Aorta (tissue), 5 donors: ENCODE data around the gene ATG2B. TPM values are rescaled to one million over a fixed set of nuclear protein-coding genes. Genes with fewer than 3 reads are reported as not detected.
A peak's percentile ranks its signal among the peaks of the same experiment; 100 is the strongest.

ENCODE experiments used
- ATAC-seq: fragments of 200-7000 bp; cut with Tn5 transposase; one replicate; pipeline ENCODE4 v1.9.1; 2022; ENCODE audit warnings: moderate library complexity; ENCODE audit not compliant: low FRiP score
- DNase-seq, 2 donors: peaks; one replicate each; pipeline ENCODE4 v3.0.0-alpha.2; 2020
- H3K27ac ChIP-seq, 2 donors: one replicate each; pipeline ENCODE4 v1.5.1; 2013; ENCODE audit warnings: low read length in 2 of 2, mild to moderate bottlenecking in 2 of 2, moderate library complexity in 2 of 2, control low read depth in 1 of 2, inconsistent platforms in 1 of 2, low read depth in 1 of 2
- H3K27me3 ChIP-seq, 2 donors: one replicate each; pipeline ENCODE4 v1.6.1; 2013; ENCODE audit warnings: control low read depth in 1 of 2, low read length in 1 of 2, mild to moderate bottlenecking in 1 of 2, moderate library complexity in 1 of 2; ENCODE audit not compliant: insufficient read depth in 2 of 2, control insufficient read depth in 1 of 2
- H3K36me3 ChIP-seq, 2 donors: one replicate each; pipeline ENCODE4 v1.6.1; 2013; ENCODE audit warnings: control low read depth in 1 of 2, low read length in 1 of 2, mild to moderate bottlenecking in 1 of 2; ENCODE audit not compliant: insufficient read depth in 2 of 2, control insufficient read depth in 1 of 2
- H3K4me1 ChIP-seq, 2 donors: one replicate each; pipeline ENCODE4 v1.6.1; 2013; ENCODE audit warnings: low read length in 2 of 2, control low read depth in 1 of 2, mild to moderate bottlenecking in 1 of 2, moderate library complexity in 1 of 2; ENCODE audit not compliant: insufficient read depth in 2 of 2, control insufficient read depth in 1 of 2
- H3K4me3 ChIP-seq, 2 donors: one replicate each; pipeline ENCODE4 v1.5.1; 2013; ENCODE audit warnings: low read length in 2 of 2, control low read depth in 1 of 2, mild to moderate bottlenecking in 1 of 2
- H3K9me3 ChIP-seq: one replicate; pipeline ENCODE4 v1.6.1; 2013; ENCODE audit warnings: mild to moderate bottlenecking, low read length; ENCODE audit not compliant: control insufficient read depth
- WGBS, 2 donors: extraction: QIAGEN DNeasy Blood & Tissue Kit; methylation state at CpG; one replicate each; pipeline ENCODE4 v1.1.7; 2013; 5-methylcytosine and 5-hydroxymethylcytosine counted together
- intact Hi-C, 2 donors: fragments of 100-400 bp; cut with DNase I; formaldehyde crosslinking; loops; one replicate each; pipeline versions ENCODE4 v1.14.2 to v1.15.0; 2022
- polyA plus RNA-seq, 2 donors: library from polyadenylated mRNA; stranded (reverse); fragments of 200-250 nt; gene quantifications; one replicate each; pipeline ENCODE4 v1.2.3, GENCODE V29; 2013
- total RNA-seq, 2 donors: library from RNA; stranded (reverse); fragmentation: NEBNext Ultra II Directional; extraction: Animal tissue kit (Norgen Biotek cat#: 25700); gene quantifications; one replicate each; pipeline ENCODE4 v1.2.1, GENCODE V29; 2021
- donor health status: healthy with polysubstance abuse.
- donor health status: Bipolar disorder and iron deficiency.
- donor health status: DM: no; HTN: no; CAD: no.
- donor health status: DM: no; HTN: no; CAD: no.
- donor health status: DM: yes; HTN: yes; CAD: no.

ATG2B gene
- total and polyA plus RNA-seq, 4 donors: 1.5 to 36.7 (median 14.4) TPM

DNA sequence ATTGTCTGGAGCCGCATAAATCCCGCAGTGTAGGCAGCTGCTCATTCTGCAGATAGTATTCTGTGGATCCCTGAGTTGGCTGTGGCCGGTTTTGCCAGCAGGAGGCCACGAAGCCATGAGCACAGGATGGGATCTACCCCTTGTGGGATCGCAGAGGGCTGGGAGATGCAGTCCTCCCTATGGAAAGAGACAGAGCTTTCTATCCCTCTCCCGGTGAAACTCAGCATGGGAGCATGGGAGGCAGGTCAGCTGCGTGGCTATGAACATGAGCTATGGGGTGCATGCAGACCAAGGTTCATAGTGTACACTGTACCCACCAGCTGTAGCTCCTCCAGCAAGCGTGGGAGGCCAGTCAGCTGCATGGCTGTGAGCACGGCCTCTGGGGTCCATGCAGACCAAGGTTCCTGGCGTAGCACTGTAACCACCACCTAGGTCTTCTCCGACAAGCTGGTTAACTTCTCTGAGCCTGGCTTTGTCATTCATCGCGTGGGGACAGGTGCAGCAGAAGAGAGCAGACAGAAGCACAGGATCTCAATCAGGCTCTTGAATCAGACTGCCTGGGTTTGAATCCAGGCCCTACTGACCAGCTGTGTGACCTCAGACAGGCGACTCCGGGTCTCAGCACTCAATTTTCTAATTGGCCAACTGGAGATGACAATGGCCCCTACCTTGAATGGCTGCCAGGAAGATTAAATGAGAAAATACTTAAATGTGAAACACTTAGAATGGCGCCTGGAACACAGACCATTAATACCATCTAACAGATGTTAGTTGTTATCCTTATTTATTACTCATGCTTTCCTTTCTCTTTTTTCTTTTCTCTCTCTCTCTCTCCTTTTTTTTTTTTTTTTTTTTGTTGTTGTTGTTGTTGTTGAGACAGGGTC is 101.1 kb downstream of the ATG2B start:
- Histone ChIP-seq H3K4me3 (no peak overlapping the region), H3K27ac (no peak overlapping the region), H3K9me3 (no peaks in the 10 kb centered on the region), H3K27me3 (no peaks in the 10 kb centered on the region), H3K4me1 (no peaks in the 10 kb centered on the region), H3K36me3 (no peaks in the 10 kb centered on the region)
- intact Hi-C loops: no loop called here
- peak; percentile 33 for ATAC-seq
- DNase-seq: no peak
- 79 to 83% methylated on average over 16 of the region's 16 CpGs for WGBS, 2 donors

DNA sequence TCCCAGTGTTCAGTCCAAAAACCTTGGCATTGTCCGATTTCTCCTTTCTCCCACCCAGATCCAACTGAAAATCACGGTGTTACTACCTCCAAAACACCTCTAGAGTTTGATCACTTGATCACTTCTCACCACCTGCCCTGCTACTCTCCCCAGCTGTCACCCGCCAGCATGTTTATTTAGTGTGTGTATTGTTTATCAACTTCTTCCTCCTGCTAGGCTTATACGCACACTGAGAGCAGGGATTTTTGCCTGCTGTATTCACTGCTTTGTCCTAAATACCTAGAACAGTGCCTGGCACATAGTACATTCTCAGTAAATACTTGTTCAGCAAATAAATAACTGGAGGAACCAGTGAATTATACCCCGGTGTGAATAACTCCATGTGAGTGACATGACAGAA is 102.1 kb downstream of the ATG2B start:
- no peaks in the 10 kb centered on the region for H3K4me1 ChIP-seq
- H3K9me3 ChIP-seq: no peaks in the 10 kb centered on the region
- WGBS, 2 donors: 78 to 80% methylated on average over 5 of the region's 5 CpGs
- no peak overlapping the region for H3K4me3 ChIP-seq
- no peaks in the 10 kb centered on the region for H3K36me3 ChIP-seq
- no peak overlapping the region for H3K27ac ChIP-seq
- no peak for DNase-seq
- intact Hi-C loops: no loop called here
- no peak for ATAC-seq
- H3K27me3 ChIP-seq: no peaks in the 10 kb centered on the region

DNA sequence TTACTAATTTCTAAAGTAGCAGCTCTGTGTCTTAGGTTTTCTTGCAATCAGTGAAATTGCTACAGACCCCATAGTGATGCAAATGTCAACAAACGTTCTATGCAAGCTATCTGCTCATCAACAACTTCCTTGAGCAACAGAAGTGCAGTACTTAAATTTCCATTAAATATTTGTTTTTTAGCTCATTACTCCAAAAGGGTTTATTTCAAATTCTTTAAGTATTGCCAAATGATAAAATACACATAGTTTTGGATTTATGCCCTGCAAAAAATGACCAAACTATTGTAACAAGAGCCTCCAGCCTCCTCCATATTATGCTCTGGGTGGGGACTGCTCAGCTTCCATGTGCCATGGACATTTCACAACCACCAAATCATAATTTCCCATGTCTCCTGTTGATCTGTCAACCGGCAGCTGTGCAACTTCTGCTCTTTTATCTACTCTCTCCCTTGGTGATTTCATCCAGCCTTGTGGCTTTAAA is 102.8 kb downstream of the ATG2B start:
- Histone ChIP-seq H3K27ac (no peak overlapping the region), H3K4me1 (no peaks in the 10 kb centered on the region), H3K27me3 (no peaks in the 10 kb centered on the region), H3K9me3 (no peaks in the 10 kb centered on the region), H3K4me3 (no peak overlapping the region), H3K36me3 (no peaks in the 10 kb centered on the region)
- 57 to 67% methylated on average over 2 of the region's 2 CpGs for WGBS, 2 donors
- ATAC-seq: no peak
- intact Hi-C loops: no loop called here
- DNase-seq: no peak

GRCh38 chr14:96257900-96258299 is 105.2 kb downstream of the ATG2B start:
- H3K4me3 ChIP-seq: no peak overlapping the region
- no peaks in the 10 kb centered on the region for H3K9me3 ChIP-seq
- no peak overlapping the region for H3K27ac ChIP-seq
- intact Hi-C loops: no loop called here
- H3K27me3 ChIP-seq: no peaks in the 10 kb centered on the region
- no peak for ATAC-seq
- no peaks in the 10 kb centered on the region for H3K36me3 ChIP-seq
- no peaks in the 10 kb centered on the region for H3K4me1 ChIP-seq
- DNase-seq: no peak

GRCh38 chr14:96257056-96257455 is 106.1 kb downstream of the ATG2B start:
- intact Hi-C loops: no loop called here
- Histone ChIP-seq H3K36me3 (no peaks in the 10 kb centered on the region), H3K4me1 (no peaks in the 10 kb centered on the region), H3K9me3 (no peaks in the 10 kb centered on the region), H3K27me3 (no peaks in the 10 kb centered on the region), H3K4me3 (no peak overlapping the region), H3K27ac (no peak overlapping the region)
- DNase-seq (no peak), ATAC-seq (no peak)
- WGBS, 2 donors: 71 to 77% methylated on average over 8 of the region's 8 CpGs

GRCh38 chr14:96256407-96256806 is 106.7 kb downstream of the ATG2B start:
- DNase-seq (no peak), ATAC-seq (no peak)
- no peaks in the 10 kb centered on the region for H3K9me3 ChIP-seq
- H3K36me3 ChIP-seq: no peaks in the 10 kb centered on the region
- no peaks in the 10 kb centered on the region for H3K4me1 ChIP-seq
- no peaks in the 10 kb centered on the region for H3K27me3 ChIP-seq
- intact Hi-C loops: no loop called here
- no peak overlapping the region for H3K4me3 ChIP-seq
- WGBS, 2 donors: 69 to 72% methylated on average over 4 of the region's 4 CpGs
- no peak overlapping the region for H3K27ac ChIP-seq

DNA sequence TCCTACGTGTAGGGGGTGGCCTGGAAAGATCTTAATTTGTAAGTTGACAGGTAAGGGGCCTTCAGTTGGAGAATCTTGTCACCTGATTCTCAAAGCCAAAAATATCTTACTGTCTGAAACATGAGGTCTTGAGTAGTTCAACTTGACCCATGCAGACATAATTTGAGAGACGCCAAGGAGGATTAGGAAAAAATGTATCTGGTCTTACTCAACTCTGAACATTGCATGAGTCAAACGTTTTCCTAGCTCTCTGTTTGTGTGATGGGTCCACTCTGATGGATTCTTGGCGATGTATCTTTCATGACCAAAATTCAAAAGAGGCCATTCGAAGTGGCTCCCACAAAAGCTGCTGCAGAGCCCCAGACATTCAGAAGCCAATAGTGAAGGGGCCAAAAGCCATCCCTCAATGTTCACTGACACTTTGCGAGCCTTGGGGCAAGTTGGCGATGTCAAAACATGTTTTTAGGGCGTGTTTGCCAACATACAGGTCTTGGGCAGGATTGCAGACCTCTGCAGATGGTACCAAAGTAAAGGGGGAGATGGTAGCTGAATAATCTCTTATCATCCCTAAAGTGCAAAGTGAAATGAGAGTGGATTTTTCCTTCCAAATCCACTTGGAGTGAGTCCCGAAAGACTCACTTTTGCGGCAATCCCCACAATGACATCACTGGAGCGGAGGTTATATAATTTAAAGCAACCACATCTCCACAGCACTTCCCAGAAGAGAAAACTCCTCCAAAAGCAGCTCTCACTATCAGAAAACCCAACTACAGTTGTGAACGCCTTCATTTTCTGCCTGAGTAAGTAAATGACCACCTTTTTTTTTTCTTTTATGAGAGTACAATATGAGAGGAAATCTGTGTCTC is 107.4 kb downstream of the ATG2B start, which contains the start of gene BDKRB1:
TSS of gene BDKRB1 (plus strand) at position 710 of the 866 bp plus-strand sequence. CDS start 7,473 bp downstream, outside the sequence.
- H3K9me3 ChIP-seq: no peaks in the 10 kb centered on the region
- 61% methylated on average over 12 of the region's 12 CpGs for WGBS, 2 donors
- no peak within 1 kb of the TSS for H3K27ac ChIP-seq
- H3K4me3 ChIP-seq: no peak within 1 kb of the TSS
- ATAC-seq (no peak), DNase-seq (no peak)
- no peaks in the 10 kb centered on the region for H3K4me1 ChIP-seq
- H3K27me3 ChIP-seq: no peaks in the 10 kb centered on the region
- intact Hi-C loops: no loop called here
- H3K36me3 ChIP-seq: no peaks in the 10 kb centered on the region

DNA sequence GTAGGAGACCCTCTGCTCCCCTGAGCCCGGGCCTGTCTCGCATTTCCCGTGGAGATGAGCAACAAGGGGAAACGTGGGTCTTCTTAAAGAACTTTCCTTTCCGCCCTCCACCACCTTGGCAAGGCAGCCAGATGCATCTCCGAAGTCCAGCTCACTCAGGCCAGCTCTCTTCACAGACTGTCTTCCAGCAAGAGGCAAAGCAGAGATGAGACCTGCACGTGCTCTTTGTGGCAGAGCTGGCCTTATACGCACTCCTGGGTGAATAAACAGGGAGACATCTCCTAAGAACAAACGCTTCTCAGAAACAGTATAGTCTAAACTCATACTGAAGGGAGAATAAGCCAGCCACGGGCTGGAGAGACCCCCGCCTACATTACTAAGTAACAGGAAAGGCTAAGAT is 108.5 kb downstream of the ATG2B start:
- no peak overlapping the region for H3K27ac ChIP-seq
- H3K4me3 ChIP-seq: no peak overlapping the region
- no peaks in the 10 kb centered on the region for H3K4me1 ChIP-seq
- no peaks in the 10 kb centered on the region for H3K9me3 ChIP-seq
- ATAC-seq: no peak
- no peak for DNase-seq
- intact Hi-C loops: no loop called here
- no peaks in the 10 kb centered on the region for H3K27me3 ChIP-seq
- WGBS, 2 donors: 79% methylated on average over 11 of the region's 11 CpGs
- no peaks in the 10 kb centered on the region for H3K36me3 ChIP-seq
